Measurements from ENCODE around the gene B3GNT9.
A peak's percentile ranks its signal among the peaks of the same experiment; 100 is the strongest.

Gene B3GNT9

GRCh38 chr16:67101311-67102082 lies 49.3 kb downstream of the B3GNT9 start:
- peak overlapping the region in 2 of 21 experiments; percentile 5 to 21 for H3K27ac ChIP-seq

GRCh38 chr16:67100569-67101310 lies 50.1 kb downstream of the B3GNT9 start:
- H3K4me3 ChIP-seq: no peak overlapping the region
- H3K27ac ChIP-seq: peak overlapping the region in 1 of 21 experiments; percentile 21

More at GRCh38 chr16:67101311-67102082, 49.3 kb downstream of the B3GNT9 start:
- no peak overlapping the region for H3K4me3 ChIP-seq

- H3K4me3 ChIP-seq: no peak overlapping the region
- H3K27ac ChIP-seq: no peak overlapping the region
Measured at GRCh38 chr16:67098599-67098998, 52.2 kb downstream of the B3GNT9 start.

All from skin epidermis (tissue), 12 donors.